T follicular helper cell (primary cell): Measurements from ENCODE around the gene COA5.

Source experiments
- DNase-seq: peaks from one replicate; pipeline ENCODE4 v3.0.0-alpha.2; 2020; ENCODE audit warnings: low read depth

COA5 gene

GRCh38 chr2:98571796-98572195, 36.5 kb downstream of the COA5 start:
- DNase-seq, result no peak

- DNase-seq, result no peak
These were observed 37.1 kb downstream of the COA5 start for GRCh38 chr2:98571121-98571701.

GRCh38 chr2:98570356-98570755, 38.0 kb downstream of the COA5 start:
- no peak for DNase-seq

- no peak for DNase-seq
These were observed 38.4 kb downstream of the COA5 start for GRCh38 chr2:98569915-98570314.

- peak; percentile 51 for DNase-seq
These were observed 39.0 kb downstream of the COA5 start for GRCh38 chr2:98569197-98569793.

- no peak for DNase-seq
These were observed 40.0 kb downstream of the COA5 start for GRCh38 chr2:98568161-98568956.

GRCh38 chr2:98565941-98566340, 42.4 kb downstream of the COA5 start:
- DNase-seq, result no peak

- no peak for DNase-seq
These were observed 42.9 kb downstream of the COA5 start for GRCh38 chr2:98565286-98565860.

- no peak for DNase-seq
These were observed 43.7 kb downstream of the COA5 start for GRCh38 chr2:98564541-98565132.

- no peak for DNase-seq
These were observed 44.9 kb downstream of the COA5 start for GRCh38 chr2:98563394-98563793.

GRCh38 chr2:98561902-98562695, 46.2 kb downstream of the COA5 start:
- no peak for DNase-seq

- no peak for DNase-seq
These were observed 47.3 kb downstream of the COA5 start for GRCh38 chr2:98561018-98561417.

GRCh38 chr2:98560256-98560771, 48.0 kb downstream of the COA5 start:
- DNase-seq, result no peak

- DNase-seq, result no peak
These were observed 48.7 kb downstream of the COA5 start for GRCh38 chr2:98559581-98559980.

GRCh38 chr2:98558852-98559530, 49.3 kb downstream of the COA5 start:
- DNase-seq, result no peak

- no peak for DNase-seq
These were observed 51.8 kb downstream of the COA5 start for GRCh38 chr2:98556344-98557033.

- no peak for DNase-seq
These were observed 52.6 kb downstream of the COA5 start for GRCh38 chr2:98555696-98556095.

- DNase-seq, result no peak
These were observed 54.0 kb downstream of the COA5 start for GRCh38 chr2:98554116-98554861.

GRCh38 chr2:98552499-98553179, 55.7 kb downstream of the COA5 start:
- no peak for DNase-seq
